Gastroesophageal sphincter (tissue), 3 donors: ENCODE data around the gene GNPTAB.

Source experiments
- EP300 ChIP-seq: sonication (generic); formaldehyde crosslinking; IDR thresholded peaks from one replicate; pipeline ENCODE4 v1.6.1; 2017; ENCODE audit warnings: antibody characterized with exemption, mild to moderate bottlenecking
- POLR2A ChIP-seq, 2 donors: fragments of 450-650 bp; IDR thresholded peaks; one replicate each; pipeline ENCODE4 v1.6.1; 2017; ENCODE audit warnings: antibody characterized with exemption in 2 of 2, mild to moderate bottlenecking in 2 of 2, moderate library complexity in 1 of 2
- POLR2AphosphoS5 ChIP-seq: sonication (generic); formaldehyde crosslinking; IDR thresholded peaks from one replicate; pipeline ENCODE4 v1.6.1; 2017; ENCODE audit warnings: antibody characterized with exemption
- TF ChIP-seq, protein P1 (sequence below), 4 experiments: fragments of 200-600 bp in 2 of 4; fragments of 450-650 bp in 2 of 4; sonication (generic) in 1 of 4; IDR thresholded peaks; one replicate each; pipeline ENCODE4 v1.5.1; 2017 to 2019; ENCODE audit warnings: antibody characterized with exemption in 4 of 4, mild to moderate bottlenecking in 2 of 4, moderate library complexity in 2 of 4

DNA sequence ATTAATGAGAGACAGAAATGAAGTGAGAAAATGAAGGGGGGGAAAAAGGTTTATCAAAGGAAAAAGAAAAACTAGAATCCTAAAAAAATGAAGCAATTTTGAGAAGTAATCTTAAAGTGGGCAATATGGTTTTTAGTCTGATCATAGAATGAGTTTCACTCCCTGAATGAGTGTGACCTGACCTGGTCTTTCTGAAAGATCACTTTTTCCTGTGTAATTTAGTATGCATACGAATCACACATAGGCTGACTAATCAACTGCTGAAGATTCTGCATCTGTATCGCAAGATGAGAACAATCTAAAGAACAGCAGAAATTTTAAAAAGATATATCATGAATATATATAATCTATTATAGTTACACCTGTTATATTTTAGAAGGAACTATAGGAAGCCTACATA is 11.3 kb downstream of the GNPTAB start:
- no peak for TF ChIP-seq POLR2A (IDR thresholded peaks at IDR 0.05)
- TF ChIP-seq, protein P1, sequence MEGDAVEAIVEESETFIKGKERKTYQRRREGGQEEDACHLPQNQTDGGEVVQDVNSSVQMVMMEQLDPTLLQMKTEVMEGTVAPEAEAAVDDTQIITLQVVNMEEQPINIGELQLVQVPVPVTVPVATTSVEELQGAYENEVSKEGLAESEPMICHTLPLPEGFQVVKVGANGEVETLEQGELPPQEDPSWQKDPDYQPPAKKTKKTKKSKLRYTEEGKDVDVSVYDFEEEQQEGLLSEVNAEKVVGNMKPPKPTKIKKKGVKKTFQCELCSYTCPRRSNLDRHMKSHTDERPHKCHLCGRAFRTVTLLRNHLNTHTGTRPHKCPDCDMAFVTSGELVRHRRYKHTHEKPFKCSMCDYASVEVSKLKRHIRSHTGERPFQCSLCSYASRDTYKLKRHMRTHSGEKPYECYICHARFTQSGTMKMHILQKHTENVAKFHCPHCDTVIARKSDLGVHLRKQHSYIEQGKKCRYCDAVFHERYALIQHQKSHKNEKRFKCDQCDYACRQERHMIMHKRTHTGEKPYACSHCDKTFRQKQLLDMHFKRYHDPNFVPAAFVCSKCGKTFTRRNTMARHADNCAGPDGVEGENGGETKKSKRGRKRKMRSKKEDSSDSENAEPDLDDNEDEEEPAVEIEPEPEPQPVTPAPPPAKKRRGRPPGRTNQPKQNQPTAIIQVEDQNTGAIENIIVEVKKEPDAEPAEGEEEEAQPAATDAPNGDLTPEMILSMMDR (IDR thresholded peaks at IDR 0.05) = no peak
- TF ChIP-seq POLR2AphosphoS5 = no peak
- TF ChIP-seq EP300 = no peak
